Esophagus (tissue), 2 donors: ENCODE measurements around the gene CNOT4. TPM values are rescaled to one million over a fixed set of nuclear protein-coding genes. Genes with fewer than 3 reads are reported as not detected.

Experiments
- H3K27ac ChIP-seq, 2 donors: one replicate each; pipeline ENCODE4 v1.5.1; 2013; ENCODE audit warnings: low read depth in 2 of 2, mild to moderate bottlenecking in 2 of 2, inconsistent platforms in 1 of 2, low read length in 1 of 2, moderate library complexity in 1 of 2
- H3K27me3 ChIP-seq, 2 donors: one replicate each; pipeline ENCODE4 v1.6.1; 2013; ENCODE audit warnings: low read length in 2 of 2, control low read depth in 1 of 2, mild to moderate bottlenecking in 1 of 2; ENCODE audit not compliant: insufficient read depth in 2 of 2, control insufficient read depth in 1 of 2
- H3K36me3 ChIP-seq, 2 donors: one replicate each; pipeline ENCODE4 v1.6.1; 2013; ENCODE audit warnings: low read length in 1 of 2; ENCODE audit not compliant: control insufficient read depth in 2 of 2, insufficient read depth in 2 of 2
- H3K4me1 ChIP-seq, 2 donors: one replicate each; pipeline ENCODE4 v1.6.1; 2013; ENCODE audit warnings: low read length in 1 of 2; ENCODE audit not compliant: control insufficient read depth in 2 of 2, insufficient read depth in 2 of 2
- H3K4me3 ChIP-seq, 2 donors: one replicate each; pipeline ENCODE4 v1.5.1; 2013; ENCODE audit warnings: low read length in 2 of 2, mild to moderate bottlenecking in 2 of 2, low read depth in 1 of 2, moderate library complexity in 1 of 2
- H3K9me3 ChIP-seq, 2 donors: one replicate each; pipeline ENCODE4 v1.6.1; 2013; ENCODE audit warnings: mild to moderate bottlenecking in 2 of 2, low read depth in 1 of 2, low read length in 1 of 2, moderate library complexity in 1 of 2; ENCODE audit not compliant: control insufficient read depth in 2 of 2, insufficient read depth in 1 of 2
- WGBS, 2 donors: extraction: QIAGEN DNeasy Blood & Tissue Kit; methylation state at CpG; one replicate each; pipeline ENCODE4 v1.1.7; 2013; 5-methylcytosine and 5-hydroxymethylcytosine counted together
- polyA plus RNA-seq, 2 donors: library from polyadenylated mRNA; stranded (reverse); fragments of 200-250 nt; gene quantifications; one replicate each; pipeline ENCODE4 v1.2.3, GENCODE V29; 2013
- donor health status: healthy with polysubstance abuse.
- donor health status: Bipolar disorder and iron deficiency.

Gene CNOT4
- polyA plus RNA-seq, 2 donors, result 5.2 to 6.9 TPM

- no peak overlapping the region for H3K4me3 ChIP-seq
- H3K27ac ChIP-seq, result no peak overlapping the region
- no peaks in the 10 kb centered on the region for H3K36me3 ChIP-seq
- H3K4me1 ChIP-seq, result no peaks in the 10 kb centered on the region
- no peaks in the 10 kb centered on the region for H3K9me3 ChIP-seq
- no peaks in the 10 kb centered on the region for H3K27me3 ChIP-seq
Observed at GRCh38 chr7:135519233-135519688, 9.4 kb upstream of the CNOT4 start.

GRCh38 chr7:135518748-135519147 lies 8.8 kb upstream of the CNOT4 start:
- no peak overlapping the region for H3K27ac ChIP-seq

GRCh38 chr7:135517060-135517459 lies 7.2 kb upstream of the CNOT4 start:
- Histone ChIP-seq H3K4me1 (no peaks in the 10 kb centered on the region), H3K36me3 (no peaks in the 10 kb centered on the region), H3K27me3 (no peaks in the 10 kb centered on the region), H3K27ac (no peak overlapping the region), H3K9me3 (no peaks in the 10 kb centered on the region), H3K4me3 (no peak overlapping the region)
- WGBS, 2 donors, result 69 to 75% methylated on average over 3 of the region's 3 CpGs

More at GRCh38 chr7:135518748-135519147, 8.8 kb upstream of the CNOT4 start:
- H3K4me3 ChIP-seq, result no peak overlapping the region
- H3K9me3 ChIP-seq, result no peaks in the 10 kb centered on the region
- WGBS, 2 donors, result 68 to 85% methylated on average over 1 of the region's 1 CpG
- no peaks in the 10 kb centered on the region for H3K36me3 ChIP-seq
- no peaks in the 10 kb centered on the region for H3K4me1 ChIP-seq
- no peaks in the 10 kb centered on the region for H3K27me3 ChIP-seq

- Histone ChIP-seq H3K27ac (no peak overlapping the region), H3K4me1 (peaks cover 0 to 3% of the 10 kb centered on the region in 2 donors), H3K9me3 (no peaks in the 10 kb centered on the region), H3K4me3 (no peak overlapping the region), H3K36me3 (no peaks in the 10 kb centered on the region), H3K27me3 (no peaks in the 10 kb centered on the region)
- WGBS, 2 donors, result 72 to 88% methylated on average over 3 of the region's 3 CpGs
Observed at GRCh38 chr7:135514856-135515255, 5.0 kb upstream of the CNOT4 start.

GRCh38 chr7:135512135-135512887 lies 2.4 kb upstream of the CNOT4 start:
- WGBS, 2 donors, result 93 to 94% methylated on average over 2 of the region's 2 CpGs
- Histone ChIP-seq H3K4me1 (peaks cover 0 to 3% of the 10 kb centered on the region in 2 donors), H3K9me3 (no peaks in the 10 kb centered on the region), H3K27ac (no peak overlapping the region), H3K36me3 (no peaks in the 10 kb centered on the region), H3K27me3 (no peaks in the 10 kb centered on the region), H3K4me3 (no peak overlapping the region)

- H3K27ac ChIP-seq, result peak overlapping the region; percentile 11 to 65
- H3K9me3 ChIP-seq, result no peaks in the 10 kb centered on the region
- peaks cover 0 to 3% of the 10 kb centered on the region in 2 donors for H3K4me1 ChIP-seq
- WGBS, 2 donors, result 2 to 3% methylated on average over 17 of the region's 17 CpGs
- peak overlapping the region; percentile 81 to 96 for H3K4me3 ChIP-seq
- H3K36me3 ChIP-seq, result no peaks in the 10 kb centered on the region
- H3K27me3 ChIP-seq, result no peaks in the 10 kb centered on the region
Observed at GRCh38 chr7:135510592-135511183, 786 bp upstream of the CNOT4 start.

GRCh38 chr7:135509589-135509838 lies 388 bp downstream of the CNOT4 start:
- Histone ChIP-seq H3K36me3 (no peaks in the 10 kb centered on the region), H3K27me3 (no peaks in the 10 kb centered on the region), H3K4me1 (peaks cover 0 to 3% of the 10 kb centered on the region in 2 donors), H3K27ac (peak overlapping the region; percentile 90 to 99), H3K4me3 (peak overlapping the region; percentile 81 to 96), H3K9me3 (no peaks in the 10 kb centered on the region)
- WGBS, 2 donors, result 0% methylated on average over 13 to 14 of the region's 14 CpGs

GRCh38 chr7:135508883-135509588 lies 866 bp downstream of the CNOT4 start:
- Histone ChIP-seq H3K9me3 (no peaks in the 10 kb centered on the region), H3K4me1 (peaks cover 0 to 3% of the 10 kb centered on the region in 2 donors), H3K4me3 (peak overlapping the region; percentile 81 to 96), H3K27me3 (no peaks in the 10 kb centered on the region), H3K27ac (peak overlapping the region; percentile 90 to 99), H3K36me3 (no peaks in the 10 kb centered on the region)
- 1% methylated on average over 17 of the region's 17 CpGs for WGBS, 2 donors

GRCh38 chr7:135501402-135501801 lies 8.5 kb downstream of the CNOT4 start:
- Histone ChIP-seq H3K9me3 (no peaks in the 10 kb centered on the region), H3K27me3 (no peaks in the 10 kb centered on the region), H3K4me3 (no peak overlapping the region), H3K27ac (no peak overlapping the region), H3K4me1 (no peaks in the 10 kb centered on the region), H3K36me3 (no peaks in the 10 kb centered on the region)
- WGBS, 2 donors, result 77 to 83% methylated on average over 2 of the region's 2 CpGs
